ENCODE results near the gene DAPK1. TPM values are rescaled to one million over a fixed set of nuclear protein-coding genes. Genes with fewer than 3 reads are reported as not detected.

DAPK1 gene
- total and polyA plus RNA-seq, 2 donors (not counting 3 experiments of a cell fraction or from before 2014, with no cell fraction given), result 58.9 to 119 TPM

DNA sequence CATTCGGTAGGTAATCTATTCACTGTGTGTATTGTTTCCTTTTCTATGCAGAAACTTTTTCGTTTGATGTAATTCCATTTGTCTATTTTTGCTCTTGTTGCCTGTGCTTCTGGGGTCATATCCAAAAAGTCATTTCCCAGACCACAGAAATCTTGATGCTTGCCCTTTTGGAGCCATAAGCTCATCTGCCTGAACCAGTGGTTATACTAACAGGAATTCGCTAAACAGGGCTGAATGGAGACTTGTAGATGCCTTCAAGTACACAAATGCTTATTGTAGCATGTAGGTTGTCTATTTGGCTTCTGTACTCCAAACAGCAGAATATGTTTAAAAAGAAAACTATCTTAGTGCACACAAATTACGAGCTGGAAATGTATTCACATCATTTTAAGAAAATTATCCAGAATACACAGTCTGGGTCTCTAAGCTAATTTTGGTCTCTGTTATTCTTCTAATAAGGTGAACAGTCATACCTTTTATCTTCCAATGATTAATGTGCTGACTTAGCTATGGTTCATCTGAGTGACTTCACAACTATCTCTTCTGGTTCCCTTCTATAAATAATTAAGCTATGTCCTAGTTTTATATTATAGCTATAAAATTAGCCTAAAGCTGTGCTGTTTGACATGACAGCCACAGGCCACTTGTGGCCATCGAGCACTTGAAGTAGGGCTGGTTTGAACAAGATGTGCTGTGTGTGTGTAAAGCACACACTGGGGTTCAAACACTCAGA lies 87.6 kb downstream of the DAPK1 start:
- TF ChIP-seq MYC (IDR thresholded peaks at IDR 0.05; ENCODE audit: low read depth, low read length) (no peak), FOS (IDR thresholded peaks at IDR 0.05; ENCODE audit: borderline replicate concordance, insufficient read depth, low read length) (no peak)
- Histone ChIP-seq H3K4me3 (replicated peaks in 1 of 3; ENCODE audit: insufficient read depth in 1 of 3, low read depth in 1 of 3, low read length in 3 of 3) (no peak overlapping the region), H3K27me3 (ENCODE audit: control insufficient read depth in 2 of 2, insufficient read depth in 2 of 2, low read length in 2 of 2) (no peaks in the 10 kb centered on the region), H2AFZ (ENCODE audit: low read depth, low read length) (no peak overlapping the region), H3K27ac (ENCODE audit: insufficient read depth, low read depth, low read length) (no peak overlapping the region), H4K20me1 (replicated peaks; ENCODE audit: control insufficient read depth, extremely low read depth, insufficient read depth, low read length) (no peaks in the 10 kb centered on the region), H3K36me3 (ENCODE audit: control insufficient read depth in 2 of 2, extremely low read depth in 1 of 2, insufficient read depth in 2 of 2, low read length in 2 of 2) (no peaks in the 10 kb centered on the region), H3K4me2 (ENCODE audit: insufficient read depth, low read length) (no peak overlapping the region), H3K79me2 (ENCODE audit: control insufficient read depth, insufficient read depth, low read length) (peaks cover 2% of the 10 kb centered on the region), H3K9ac (replicated peaks; ENCODE audit: extremely low read depth, insufficient read depth, low read length) (no peak overlapping the region), H3K9me1 (replicated peaks; ENCODE audit: control insufficient read depth, extremely low read depth, insufficient read depth, low read length) (no peaks in the 10 kb centered on the region), H3K4me1 (ENCODE audit: control insufficient read depth, extremely low read depth, insufficient read depth, low read length) (no peaks in the 10 kb centered on the region), H3K9me3 (replicated peaks; ENCODE audit: control insufficient read depth, insufficient read depth, low read length) (no peaks in the 10 kb centered on the region)
- intact Hi-C loops (cut with micrococcal nuclease), result no loop called here
- ChIA-PET POLR2A (no interaction called here), CTCF (interaction anchor here (0.6 to 1.8 kb wide), 3 partner anchors 14 to 1071 kb away, joined by 3 to 5 read pairs (median 3); no protein-coding TSS in a partner anchor)
- peak; percentile 8 for FAIRE-seq
- dilution Hi-C loops (cut with MboI; ENCODE audit: extremely low pct_ligation_motif_present, low sequenced_read_pairs), result no loop called here
- DNase-seq (ENCODE audit: low read depth, low spot score), result no peak
- BruUV-seq (replicated peaks), result no TSS peak

DNA sequence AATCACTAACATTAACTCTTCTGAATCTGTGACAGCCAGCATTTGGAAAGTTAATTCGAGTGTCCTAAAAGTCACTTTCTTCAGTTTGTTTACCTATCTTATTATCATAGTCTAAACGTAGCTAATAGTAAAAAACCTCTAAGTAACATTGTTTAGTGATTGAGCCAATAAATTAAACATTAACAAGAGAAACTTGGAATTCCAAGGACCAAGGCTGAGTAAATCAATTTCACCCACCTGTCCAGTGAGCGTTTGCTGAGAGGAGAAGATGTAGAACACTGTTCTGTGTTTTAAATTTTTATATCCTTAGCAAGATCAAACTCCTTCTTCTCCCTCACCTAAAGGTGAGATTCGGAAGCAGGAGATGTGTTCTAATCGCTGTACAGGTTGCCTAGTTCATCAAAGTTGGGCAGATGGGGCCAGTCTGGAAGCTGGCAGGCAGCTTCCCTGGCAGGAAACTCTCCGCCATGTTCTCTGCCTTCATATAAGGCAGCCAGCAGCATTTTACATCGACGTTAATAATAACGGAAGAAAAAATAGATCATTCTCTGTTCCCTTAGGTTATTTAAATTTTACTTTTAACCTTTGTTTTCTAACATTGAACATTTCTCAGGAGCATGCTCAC lies 89.2 kb downstream of the DAPK1 start:
- Histone ChIP-seq H3K4me1 (ENCODE audit: control insufficient read depth, extremely low read depth, insufficient read depth, low read length) (no peaks in the 10 kb centered on the region), H3K79me2 (ENCODE audit: control insufficient read depth, insufficient read depth, low read length) (peaks cover 2% of the 10 kb centered on the region), H4K20me1 (replicated peaks; ENCODE audit: control insufficient read depth, extremely low read depth, insufficient read depth, low read length) (no peaks in the 10 kb centered on the region), H3K36me3 (ENCODE audit: control insufficient read depth in 2 of 2, extremely low read depth in 1 of 2, insufficient read depth in 2 of 2, low read length in 2 of 2) (no peaks in the 10 kb centered on the region), H3K27ac (ENCODE audit: insufficient read depth, low read depth, low read length) (no peak overlapping the region), H3K9me3 (replicated peaks; ENCODE audit: control insufficient read depth, insufficient read depth, low read length) (no peaks in the 10 kb centered on the region), H3K27me3 (ENCODE audit: control insufficient read depth in 2 of 2, insufficient read depth in 2 of 2, low read length in 2 of 2) (no peaks in the 10 kb centered on the region), H3K9me1 (replicated peaks; ENCODE audit: control insufficient read depth, extremely low read depth, insufficient read depth, low read length) (no peaks in the 10 kb centered on the region), H3K9ac (replicated peaks; ENCODE audit: extremely low read depth, insufficient read depth, low read length) (no peak overlapping the region), H2AFZ (ENCODE audit: low read depth, low read length) (no peak overlapping the region), H3K4me3 (replicated peaks in 1 of 3; ENCODE audit: insufficient read depth in 1 of 3, low read depth in 1 of 3, low read length in 3 of 3) (no peak overlapping the region), H3K4me2 (ENCODE audit: insufficient read depth, low read length) (no peak overlapping the region)
- FAIRE-seq (no peak), DNase-seq (ENCODE audit: low read depth, low spot score) (no peak)
- ChIA-PET POLR2A (no interaction called here), CTCF (interaction anchor here (1.2 kb wide), 1 partner anchor 14 kb away, joined by 3 read pairs; no protein-coding TSS in a partner anchor)
- TF ChIP-seq FOS (IDR thresholded peaks at IDR 0.05; ENCODE audit: borderline replicate concordance, insufficient read depth, low read length) (no peak), GATA2 (IDR thresholded peaks at IDR 0.05; ENCODE audit: insufficient read depth, insufficient read length, low read depth, low read length) (no peak), EZH2 (IDR thresholded peaks at IDR 0.05; ENCODE audit: borderline replicate concordance, low read depth, low read length, severe bottlenecking) (no peak), POLR2A (IDR thresholded peaks at IDR 0.05; ENCODE audit: low read depth, low read length) (no peak), JUN (IDR thresholded peaks at IDR 0.05; ENCODE audit: borderline replicate concordance, insufficient read depth, insufficient read length, low read depth) (no peak), MYC (IDR thresholded peaks at IDR 0.05; ENCODE audit: low read depth, low read length) (no peak)
- TF ChIP-seq, protein P1, sequence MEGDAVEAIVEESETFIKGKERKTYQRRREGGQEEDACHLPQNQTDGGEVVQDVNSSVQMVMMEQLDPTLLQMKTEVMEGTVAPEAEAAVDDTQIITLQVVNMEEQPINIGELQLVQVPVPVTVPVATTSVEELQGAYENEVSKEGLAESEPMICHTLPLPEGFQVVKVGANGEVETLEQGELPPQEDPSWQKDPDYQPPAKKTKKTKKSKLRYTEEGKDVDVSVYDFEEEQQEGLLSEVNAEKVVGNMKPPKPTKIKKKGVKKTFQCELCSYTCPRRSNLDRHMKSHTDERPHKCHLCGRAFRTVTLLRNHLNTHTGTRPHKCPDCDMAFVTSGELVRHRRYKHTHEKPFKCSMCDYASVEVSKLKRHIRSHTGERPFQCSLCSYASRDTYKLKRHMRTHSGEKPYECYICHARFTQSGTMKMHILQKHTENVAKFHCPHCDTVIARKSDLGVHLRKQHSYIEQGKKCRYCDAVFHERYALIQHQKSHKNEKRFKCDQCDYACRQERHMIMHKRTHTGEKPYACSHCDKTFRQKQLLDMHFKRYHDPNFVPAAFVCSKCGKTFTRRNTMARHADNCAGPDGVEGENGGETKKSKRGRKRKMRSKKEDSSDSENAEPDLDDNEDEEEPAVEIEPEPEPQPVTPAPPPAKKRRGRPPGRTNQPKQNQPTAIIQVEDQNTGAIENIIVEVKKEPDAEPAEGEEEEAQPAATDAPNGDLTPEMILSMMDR (IDR thresholded peaks at IDR 0.05; ENCODE audit: extremely low read depth in 1 of 2, insufficient read depth in 1 of 2, low read depth in 1 of 2, low read length in 2 of 2), result no peak
- TF ChIP-seq, protein P2, sequence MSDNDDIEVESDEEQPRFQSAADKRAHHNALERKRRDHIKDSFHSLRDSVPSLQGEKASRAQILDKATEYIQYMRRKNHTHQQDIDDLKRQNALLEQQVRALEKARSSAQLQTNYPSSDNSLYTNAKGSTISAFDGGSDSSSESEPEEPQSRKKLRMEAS (IDR thresholded peaks at IDR 0.05; ENCODE audit: insufficient read depth, insufficient read length), result no peak
- BruUV-seq (replicated peaks), result no TSS peak
- dilution Hi-C loops (cut with MboI; ENCODE audit: extremely low pct_ligation_motif_present, low sequenced_read_pairs) (no loop called here), intact Hi-C loops (cut with micrococcal nuclease) (no loop called here)
